Osteocyte (in vitro differentiated cells): ENCODE data around the gene RGS11. TPM values are rescaled to one million over a fixed set of nuclear protein-coding genes. Genes with fewer than 3 reads are reported as not detected.
"Not testable (repeated sequence)": the region's sequence is repeated elsewhere in the genome, so short reads cannot be mapped to it uniquely, and the experiment has no call there.

ENCODE experiments used
- DNase-seq: peaks from one replicate; pipeline ENCODE4 v3.0.0; 2021; ENCODE audit warnings: mixed read lengths; ENCODE audit not compliant: unreplicated experiment; ENCODE audit errors: extremely low spot score
- H3K27ac Mint-ChIP-seq: one replicate; pipeline ENCODE4 v1.8.0; 2021; ENCODE audit warnings: mild to moderate bottlenecking, mixed read lengths; ENCODE audit not compliant: unreplicated experiment
- H3K27me3 Mint-ChIP-seq: one replicate; pipeline ENCODE4 v1.8.0; 2021; ENCODE audit warnings: mixed read lengths; ENCODE audit not compliant: unreplicated experiment
- H3K36me3 Mint-ChIP-seq: one replicate; pipeline ENCODE4 v1.8.0; 2021; ENCODE audit warnings: mixed read lengths; ENCODE audit not compliant: unreplicated experiment
- H3K4me1 Mint-ChIP-seq: one replicate; pipeline ENCODE4 v1.8.0; 2021; ENCODE audit warnings: mixed read lengths; ENCODE audit not compliant: unreplicated experiment
- H3K4me3 Mint-ChIP-seq: one replicate; pipeline ENCODE4 v1.8.0; 2021; ENCODE audit warnings: mild to moderate bottlenecking, moderate library complexity, mixed read lengths; ENCODE audit not compliant: unreplicated experiment
- H3K9me3 Mint-ChIP-seq: one replicate; pipeline ENCODE4 v1.8.0; 2021; ENCODE audit warnings: mixed read lengths; ENCODE audit not compliant: unreplicated experiment
- total RNA-seq: library from RNA; stranded (reverse); gene quantifications from 2 replicates; pipeline ENCODE4 v1.2.1, GENCODE V29; 2021
- TF ChIP-seq, protein P1 (sequence below): fragments of 200-600 bp; sonication (generic); IDR thresholded peaks from 2 replicates; pipeline ENCODE4 v1.5.0; 2021; ENCODE audit warnings: antibody characterized with exemption, mild to moderate bottlenecking, moderate library complexity

The RGS11 gene
- total RNA-seq, 1 donor from 2014 or later, result 9.5 TPM

DNA sequence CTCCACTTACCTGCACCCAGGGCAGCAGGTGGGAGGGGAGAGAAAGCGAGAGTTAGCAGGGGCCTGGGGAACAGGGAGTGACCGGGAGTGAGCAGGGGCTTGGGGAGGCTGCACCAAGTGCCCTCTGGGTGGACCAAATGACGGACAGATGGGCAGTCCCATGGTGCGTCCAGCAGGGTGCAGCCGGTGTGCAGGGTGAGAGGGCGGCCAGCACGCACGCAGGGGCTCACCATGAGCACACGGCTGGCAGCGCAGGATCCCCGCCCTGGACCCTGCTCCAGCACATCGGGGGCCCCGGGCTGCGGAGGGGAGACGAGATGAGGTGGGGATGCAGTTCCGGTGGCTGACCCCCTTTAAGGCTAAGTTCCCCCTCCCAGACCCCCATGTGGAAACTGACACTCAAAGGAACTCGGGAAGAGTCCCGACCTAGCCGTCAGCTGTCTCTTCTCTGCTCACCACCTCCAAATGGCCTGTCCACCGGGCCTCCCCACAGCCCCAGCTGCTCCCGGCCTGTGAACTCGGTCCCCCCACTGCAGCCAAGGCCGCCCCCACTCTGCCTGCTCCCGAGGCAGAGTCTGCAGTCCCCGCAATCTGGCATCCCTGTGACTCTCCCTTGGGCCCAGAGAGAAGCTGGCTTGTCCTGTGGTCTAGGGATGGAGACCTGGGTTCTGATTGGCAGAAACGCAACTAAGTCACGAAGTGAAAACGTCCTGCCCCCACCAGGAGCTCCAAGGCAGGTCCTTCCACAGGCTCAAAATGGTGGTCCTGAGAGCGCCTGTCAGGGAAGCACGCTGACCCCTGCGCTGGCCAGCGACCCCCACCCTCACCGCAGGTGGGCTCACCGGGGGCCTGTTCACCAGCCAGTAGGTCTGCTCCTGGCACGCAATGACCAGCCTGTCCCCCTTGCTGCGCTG lies 2.9 kb downstream of the RGS11 start:
- no peaks in the 10 kb centered on the region for H3K27me3 Mint-ChIP-seq
- no peaks in the 10 kb centered on the region for H3K9me3 Mint-ChIP-seq
- no peak overlapping the region for H3K4me3 Mint-ChIP-seq
- no peak for DNase-seq
- no peak overlapping the region for H3K27ac Mint-ChIP-seq
- TF ChIP-seq, protein P1, sequence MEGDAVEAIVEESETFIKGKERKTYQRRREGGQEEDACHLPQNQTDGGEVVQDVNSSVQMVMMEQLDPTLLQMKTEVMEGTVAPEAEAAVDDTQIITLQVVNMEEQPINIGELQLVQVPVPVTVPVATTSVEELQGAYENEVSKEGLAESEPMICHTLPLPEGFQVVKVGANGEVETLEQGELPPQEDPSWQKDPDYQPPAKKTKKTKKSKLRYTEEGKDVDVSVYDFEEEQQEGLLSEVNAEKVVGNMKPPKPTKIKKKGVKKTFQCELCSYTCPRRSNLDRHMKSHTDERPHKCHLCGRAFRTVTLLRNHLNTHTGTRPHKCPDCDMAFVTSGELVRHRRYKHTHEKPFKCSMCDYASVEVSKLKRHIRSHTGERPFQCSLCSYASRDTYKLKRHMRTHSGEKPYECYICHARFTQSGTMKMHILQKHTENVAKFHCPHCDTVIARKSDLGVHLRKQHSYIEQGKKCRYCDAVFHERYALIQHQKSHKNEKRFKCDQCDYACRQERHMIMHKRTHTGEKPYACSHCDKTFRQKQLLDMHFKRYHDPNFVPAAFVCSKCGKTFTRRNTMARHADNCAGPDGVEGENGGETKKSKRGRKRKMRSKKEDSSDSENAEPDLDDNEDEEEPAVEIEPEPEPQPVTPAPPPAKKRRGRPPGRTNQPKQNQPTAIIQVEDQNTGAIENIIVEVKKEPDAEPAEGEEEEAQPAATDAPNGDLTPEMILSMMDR, result no peak
- H3K36me3 Mint-ChIP-seq, result no peaks in the 10 kb centered on the region
- H3K4me1 Mint-ChIP-seq, result no peaks in the 10 kb centered on the region

DNA sequence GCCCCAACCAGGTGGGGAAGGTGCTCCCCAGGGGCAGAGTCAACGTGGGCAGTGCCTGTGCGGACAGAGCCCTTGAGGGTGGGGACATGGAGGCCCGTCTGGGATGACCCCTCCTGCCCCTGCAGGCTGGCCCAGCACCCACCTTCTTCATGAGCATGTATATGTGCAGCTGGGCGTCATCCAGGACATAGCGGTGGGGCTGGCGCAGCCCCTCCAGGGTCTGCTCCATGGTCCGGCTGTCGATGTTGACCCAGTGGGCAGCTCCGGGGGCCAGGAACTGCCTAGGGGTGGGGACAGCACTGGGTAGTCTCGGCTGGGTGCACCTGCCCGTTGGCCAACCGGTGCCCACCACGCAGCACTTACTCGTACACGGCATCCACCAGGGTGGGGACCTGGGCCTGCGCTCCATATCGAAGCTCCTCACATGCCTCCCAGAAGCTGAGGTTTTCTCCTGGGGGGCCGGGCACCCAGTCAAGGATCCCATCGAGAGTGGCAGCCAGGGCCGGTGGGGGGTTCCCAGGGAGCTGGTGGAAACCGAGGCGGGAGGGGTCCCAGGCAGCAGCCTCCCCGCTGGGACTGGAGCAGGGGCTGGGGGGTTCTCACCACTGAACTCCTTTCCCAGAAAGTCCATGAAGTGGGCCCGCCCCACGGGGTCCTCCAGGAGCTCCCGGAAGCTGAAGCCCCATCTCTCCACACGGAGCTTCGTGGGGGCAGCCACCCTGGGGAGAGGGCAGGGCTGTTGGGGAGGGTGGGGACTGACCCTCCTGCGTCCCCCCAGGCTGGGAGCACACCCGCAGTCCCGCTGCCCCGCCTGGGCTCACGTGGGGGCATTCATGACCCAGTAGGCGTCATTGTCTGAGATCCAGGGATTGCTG lies 5.1 kb downstream of the RGS11 start:
- no peaks in the 10 kb centered on the region for H3K36me3 Mint-ChIP-seq
- H3K9me3 Mint-ChIP-seq, result no peaks in the 10 kb centered on the region
- TF ChIP-seq, protein P1, result no peak
- H3K27me3 Mint-ChIP-seq, result no peaks in the 10 kb centered on the region
- H3K27ac Mint-ChIP-seq, result no peak overlapping the region
- no peak overlapping the region for H3K4me3 Mint-ChIP-seq
- DNase-seq, result no peak
- H3K4me1 Mint-ChIP-seq, result peaks cover 2% of the 10 kb centered on the region

DNA sequence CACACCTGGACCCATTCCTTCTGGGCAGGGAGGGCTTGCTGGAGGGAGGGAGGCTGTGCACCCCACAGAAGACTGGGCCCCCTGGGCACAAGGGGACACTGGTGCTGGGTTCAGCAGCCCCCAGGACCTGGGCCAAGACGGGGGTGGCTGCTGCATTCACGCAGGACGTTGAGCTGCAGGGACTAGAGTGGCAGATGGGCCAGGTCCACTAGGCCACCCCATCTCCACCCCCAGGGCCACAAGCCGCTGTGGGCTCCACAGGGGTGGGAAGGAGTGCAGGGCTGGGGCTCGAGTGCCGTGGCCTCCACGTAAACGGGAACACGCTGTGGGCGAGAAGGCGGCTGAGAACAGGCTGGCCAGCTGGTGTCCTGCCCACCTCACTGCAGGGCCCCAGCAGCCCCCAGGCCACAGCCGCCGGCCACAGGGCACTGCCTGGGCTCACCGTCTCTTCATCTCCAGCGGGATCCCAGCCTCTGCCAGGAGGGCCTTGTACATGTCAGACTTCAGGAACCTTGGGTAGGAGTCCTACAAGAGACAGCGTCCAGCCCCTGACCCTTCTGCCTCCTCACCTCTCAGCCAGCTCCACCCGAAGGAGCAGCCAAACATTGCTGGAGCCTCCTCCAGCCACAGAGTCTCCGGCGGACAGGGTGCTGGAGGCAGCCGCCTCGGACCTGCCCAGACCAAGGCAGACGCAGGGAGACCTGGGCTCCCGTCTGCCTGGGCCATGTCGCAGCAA lies 6.5 kb downstream of the RGS11 start:
- H3K27ac Mint-ChIP-seq, result no peak overlapping the region
- H3K27me3 Mint-ChIP-seq, result no peaks in the 10 kb centered on the region
- DNase-seq, result no peak
- H3K4me3 Mint-ChIP-seq, result no peak overlapping the region
- H3K9me3 Mint-ChIP-seq, result no peaks in the 10 kb centered on the region
- H3K4me1 Mint-ChIP-seq, result peaks cover 2% of the 10 kb centered on the region
- no peaks in the 10 kb centered on the region for H3K36me3 Mint-ChIP-seq
- TF ChIP-seq, protein P1, result no peak

DNA sequence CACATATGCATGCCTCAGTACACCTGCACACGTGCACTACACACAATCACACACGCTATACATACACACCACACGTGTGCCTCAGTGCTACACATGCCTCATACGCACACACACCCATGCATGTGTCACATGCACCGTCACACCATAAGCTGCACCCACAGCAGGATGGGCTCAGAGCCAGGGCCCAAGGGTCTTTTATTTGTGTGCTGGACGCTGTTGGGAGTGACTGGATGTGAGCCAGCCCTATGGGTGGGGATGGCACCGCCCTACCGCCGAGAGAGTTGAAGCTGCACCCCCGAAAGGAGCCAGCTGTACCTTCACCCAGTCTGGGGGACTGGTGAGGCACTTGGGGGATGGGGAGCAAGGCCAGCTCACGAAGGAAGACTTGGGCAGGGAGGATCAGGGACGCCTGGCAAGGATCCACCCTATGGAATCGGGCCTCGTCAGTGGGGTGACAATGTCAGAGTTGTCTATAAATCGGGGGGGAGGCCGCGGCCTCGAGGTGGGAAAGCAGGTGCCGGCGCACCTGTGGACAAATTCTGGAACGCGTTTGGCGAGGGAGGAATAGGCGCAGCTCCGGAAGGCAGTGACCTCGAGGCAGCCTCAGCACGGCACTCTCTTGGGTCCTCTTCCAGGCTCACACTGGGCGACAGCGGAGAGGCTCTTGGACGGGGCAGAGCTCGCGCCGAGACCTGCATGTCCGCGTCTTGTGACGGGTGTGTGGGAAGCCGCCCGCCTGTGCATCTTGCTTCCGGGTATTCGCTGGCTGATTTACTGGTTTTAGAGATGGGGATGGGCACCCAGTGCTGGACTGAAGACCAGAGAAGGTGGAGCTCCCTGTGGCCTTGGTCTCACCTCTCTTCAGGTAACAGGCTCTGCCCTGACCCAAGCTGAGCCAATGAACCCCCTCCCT lies 7.3 kb downstream of the RGS11 start:
- no peak for DNase-seq
- TF ChIP-seq, protein P1, result no peak
- no peaks in the 10 kb centered on the region for H3K9me3 Mint-ChIP-seq
- no peaks in the 10 kb centered on the region for H3K27me3 Mint-ChIP-seq
- H3K27ac Mint-ChIP-seq, result no peak overlapping the region
- H3K4me1 Mint-ChIP-seq, result peaks cover 2% of the 10 kb centered on the region
- no peak overlapping the region for H3K4me3 Mint-ChIP-seq
- H3K36me3 Mint-ChIP-seq, result peaks cover 2% of the 10 kb centered on the region

DNA sequence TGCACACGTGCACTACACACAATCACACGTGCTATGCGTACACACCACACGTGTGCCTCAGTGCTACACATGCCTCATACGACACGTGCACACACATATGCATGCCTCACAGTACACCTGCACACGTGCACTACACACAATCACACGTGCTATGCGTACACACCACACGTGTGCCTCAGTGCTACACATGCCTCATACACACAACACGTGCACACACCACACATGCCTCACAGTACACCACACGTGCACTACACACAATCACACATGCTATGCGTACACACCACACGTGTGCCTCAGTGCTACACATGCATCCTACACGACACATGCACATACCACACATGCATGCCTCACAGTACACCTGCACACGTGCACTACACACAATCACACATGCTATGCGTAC lies 8.2 kb downstream of the RGS11 start:
- not testable (repeated sequence) for H3K4me1 Mint-ChIP-seq, H3K4me3 Mint-ChIP-seq

More for the DNA sequence above, 8.2 kb downstream of the RGS11 start:
- H3K27me3 Mint-ChIP-seq, H3K27ac Mint-ChIP-seq, H3K9me3 Mint-ChIP-seq, H3K36me3 Mint-ChIP-seq, DNase-seq: not testable (repeated sequence)
